ENCODE data around the gene SUN1. TPM values are rescaled to one million over a fixed set of nuclear protein-coding genes. Genes with fewer than 3 reads are reported as not detected.

Gene SUN1
- total RNA-seq, 2 experiments from 2014 or later, result 104 to 108 TPM

DNA sequence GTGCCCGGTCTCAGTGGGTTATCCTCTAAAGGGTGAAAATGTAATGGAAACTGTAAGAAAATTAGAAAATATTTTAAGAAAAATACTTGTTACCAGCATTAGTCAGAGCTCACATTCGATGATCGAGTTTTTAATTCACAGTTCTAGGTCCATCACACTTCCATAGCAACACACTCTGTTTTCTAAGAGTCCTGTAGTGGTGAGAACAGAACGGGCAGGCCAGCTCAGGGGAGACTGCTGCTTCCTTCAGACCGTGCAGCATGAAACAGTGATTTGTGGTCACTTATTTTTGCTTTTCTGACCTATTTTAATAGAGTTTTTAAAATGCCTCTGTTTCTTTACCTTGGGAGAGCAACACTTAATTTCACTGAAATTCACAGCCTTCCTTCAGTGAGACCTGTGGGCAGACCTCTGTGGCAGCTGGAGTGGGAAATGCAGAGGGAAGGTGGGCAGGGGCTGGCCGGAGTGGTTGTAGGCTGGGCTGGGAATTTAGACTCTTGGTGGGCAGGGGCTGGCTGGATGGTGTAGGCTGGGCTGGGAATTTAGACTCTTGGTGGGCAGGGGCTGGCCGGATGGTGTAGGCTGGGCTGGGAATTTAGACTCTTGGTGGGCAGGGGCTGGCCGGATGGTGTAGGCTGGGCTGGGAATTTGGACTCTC is 1.5 kb downstream of the SUN1 start:
- Histone ChIP-seq H3K9me3 (ENCODE audit: control insufficient read depth in 1 of 2, insufficient read depth in 1 of 2, low read length in 2 of 2) (no peaks in the 10 kb centered on the region), H3K4me1 (ENCODE audit: insufficient read depth, low read length) (peaks cover 48% of the 10 kb centered on the region), H3K36me3 (ENCODE audit: insufficient read depth, low read length) (peaks cover 15% of the 10 kb centered on the region), H3K4me3 (ENCODE audit: low read length) (no peak overlapping the region), H3K27ac (ENCODE audit: low read depth in 1 of 2, low read length in 2 of 2) (no peak overlapping the region), H3K27me3 (ENCODE audit: control insufficient read depth in 1 of 2, insufficient read depth in 2 of 2, low read length in 2 of 2) (no peaks in the 10 kb centered on the region)
- Mint-ChIP-seq H3K27ac (no peak overlapping the region), H3K4me1 (ENCODE audit: low read depth) (peaks cover 48% of the 10 kb centered on the region), H3K27me3 (no peaks in the 10 kb centered on the region), H3K36me3 (ENCODE audit: low read depth) (peaks cover 62% of the 10 kb centered on the region), H3K9me3 (no peaks in the 10 kb centered on the region), H3K4me3 (no peak overlapping the region)
- DNase-seq, result no peak
- ATAC-seq (ENCODE audit: poor library complexity), result no peak
- CTCF ChIA-PET, result interaction anchor here (1.5 to 4.2 kb wide), 2 partner anchors 39 to 47 kb away, joined by 6 to 22 read pairs; no protein-coding TSS in a partner anchor
- intact Hi-C loops (cut with DNase I, micrococcal nuclease), result loop anchor here in 1 of 2 experiments (2.0 kb wide), 1 partner anchor 39 kb away; no protein-coding TSS in a partner anchor
- no peak for TF ChIP-seq CTCF (IDR thresholded peaks at IDR 0.05)
- POLR2A ChIA-PET, result interaction anchor here (2.4 to 3.3 kb wide), 2 partner anchors 16 to 21 kb away, joined by 10 to 34 read pairs; no protein-coding TSS in a partner anchor

DNA sequence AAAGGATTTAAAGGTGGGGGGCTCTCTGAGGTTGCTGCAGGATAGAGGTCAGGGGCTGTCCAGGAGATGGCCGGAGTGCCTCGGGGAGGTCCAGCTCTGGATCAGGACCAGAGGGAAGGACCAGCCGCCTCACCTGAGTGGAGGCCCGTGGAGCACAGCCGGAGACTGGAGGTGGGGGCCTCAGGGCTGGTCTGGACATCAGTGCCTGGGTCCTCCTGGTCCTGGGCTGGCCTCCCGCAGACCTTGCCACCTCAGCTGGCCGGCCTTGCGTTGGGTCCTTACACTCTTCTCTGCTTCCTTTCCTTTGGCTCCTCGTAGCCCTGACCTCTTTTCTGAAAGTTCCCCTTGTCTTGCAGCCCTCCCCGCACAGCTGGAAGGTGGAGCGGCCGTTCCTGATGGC is 2.0 kb downstream of the SUN1 start:
- H3K4me3 ChIP-seq (ENCODE audit: low read length), result no peak overlapping the region
- peaks cover 43% of the 10 kb centered on the region for H3K4me1 Mint-ChIP-seq (ENCODE audit: low read depth)
- no peaks in the 10 kb centered on the region for H3K9me3 Mint-ChIP-seq
- ChIA-PET POLR2A (interaction anchor here (3.3 kb wide), 1 partner anchor 17 kb away, joined by 34 read pairs; no protein-coding TSS in a partner anchor), CTCF (no interaction called here)
- H3K4me1 ChIP-seq (ENCODE audit: insufficient read depth, low read length), result peaks cover 48% of the 10 kb centered on the region
- no peaks in the 10 kb centered on the region for H3K27me3 ChIP-seq (ENCODE audit: control insufficient read depth in 1 of 2, insufficient read depth in 2 of 2, low read length in 2 of 2)
- intact Hi-C loops (cut with DNase I, micrococcal nuclease), result no loop called here
- H3K4me3 Mint-ChIP-seq, result no peak overlapping the region
- H3K27me3 Mint-ChIP-seq, result no peaks in the 10 kb centered on the region
- TF ChIP-seq CTCF (IDR thresholded peaks at IDR 0.05), result no peak
- peak overlapping the region; percentile 42 for H3K27ac Mint-ChIP-seq
- no peak overlapping the region for H3K27ac ChIP-seq (ENCODE audit: low read depth in 1 of 2, low read length in 2 of 2)
- ATAC-seq (ENCODE audit: poor library complexity) (no peak), DNase-seq (no peak)
- peaks cover 68% of the 10 kb centered on the region for H3K36me3 Mint-ChIP-seq (ENCODE audit: low read depth)
- peaks cover 20% of the 10 kb centered on the region for H3K36me3 ChIP-seq (ENCODE audit: insufficient read depth, low read length)
- no peaks in the 10 kb centered on the region for H3K9me3 ChIP-seq (ENCODE audit: control insufficient read depth in 1 of 2, insufficient read depth in 1 of 2, low read length in 2 of 2)

- DNase-seq (no peak), ATAC-seq (ENCODE audit: poor library complexity) (no peak)
- Histone ChIP-seq H3K27ac (ENCODE audit: low read depth in 1 of 2, low read length in 2 of 2) (no peak overlapping the region), H3K27me3 (ENCODE audit: control insufficient read depth in 1 of 2, insufficient read depth in 2 of 2, low read length in 2 of 2) (no peaks in the 10 kb centered on the region), H3K36me3 (ENCODE audit: insufficient read depth, low read length) (peaks cover 25% of the 10 kb centered on the region), H3K4me1 (ENCODE audit: insufficient read depth, low read length) (peaks cover 46% of the 10 kb centered on the region), H3K4me3 (ENCODE audit: low read length) (no peak overlapping the region), H3K9me3 (ENCODE audit: control insufficient read depth in 1 of 2, insufficient read depth in 1 of 2, low read length in 2 of 2) (no peaks in the 10 kb centered on the region)
- Mint-ChIP-seq H3K27me3 (no peaks in the 10 kb centered on the region), H3K4me1 (ENCODE audit: low read depth) (peaks cover 38% of the 10 kb centered on the region), H3K4me3 (no peak overlapping the region), H3K36me3 (ENCODE audit: low read depth) (peaks cover 75% of the 10 kb centered on the region), H3K9me3 (no peaks in the 10 kb centered on the region), H3K27ac (no peak overlapping the region)
- intact Hi-C loops (cut with DNase I, micrococcal nuclease), result no loop called here
- no peak for TF ChIP-seq CTCF (IDR thresholded peaks at IDR 0.05)
- ChIA-PET POLR2A (no interaction called here), CTCF (no interaction called here)
Measured at GRCh38 chr7:835021-835420, 2.7 kb downstream of the SUN1 start.
